Activated T-cell treated with anti-CD3 and anti-CD28 coated beads for 24 hours (primary cell): Measurements from ENCODE around the gene PLD1.
"Not testable (repeated sequence)": the region's sequence is repeated elsewhere in the genome, so short reads cannot be mapped to it uniquely, and the experiment has no call there.

Source experiments
- DNase-seq: peaks from one replicate; pipeline ENCODE4 v3.0.0-alpha.2; 2020; ENCODE audit warnings: low read depth

PLD1 gene

GRCh38 chr3:171663805-171664204 lies 146.5 kb downstream of the PLD1 start:
- DNase-seq: no peak

GRCh38 chr3:171661484-171661883 lies 148.8 kb downstream of the PLD1 start:
- no peak for DNase-seq

- DNase-seq: no peak
Measured at GRCh38 chr3:171660188-171660587, 150.1 kb downstream of the PLD1 start.

GRCh38 chr3:171658841-171659240 lies 151.4 kb downstream of the PLD1 start:
- no peak for DNase-seq

GRCh38 chr3:171654809-171655208 lies 155.5 kb downstream of the PLD1 start:
- no peak for DNase-seq

- no peak for DNase-seq
Measured at GRCh38 chr3:171654326-171654725, 156.0 kb downstream of the PLD1 start.

GRCh38 chr3:171653701-171654100 lies 156.6 kb downstream of the PLD1 start:
- no peak for DNase-seq

- DNase-seq: no peak
Measured at GRCh38 chr3:171652932-171653331, 157.4 kb downstream of the PLD1 start.

GRCh38 chr3:171649911-171650592 lies 160.2 kb downstream of the PLD1 start:
- no peak for DNase-seq

GRCh38 chr3:171649267-171649666 lies 161.0 kb downstream of the PLD1 start:
- DNase-seq: no peak

- no peak for DNase-seq
Measured at GRCh38 chr3:171648069-171648468, 162.2 kb downstream of the PLD1 start.

- DNase-seq: no peak
Measured at GRCh38 chr3:171646357-171647133, 163.7 kb downstream of the PLD1 start.

- no peak for DNase-seq
Measured at GRCh38 chr3:171644681-171645080, 165.6 kb downstream of the PLD1 start.

GRCh38 chr3:171643681-171644080 lies 166.6 kb downstream of the PLD1 start:
- no peak for DNase-seq

- no peak for DNase-seq
Measured at GRCh38 chr3:171643033-171643432, 167.2 kb downstream of the PLD1 start.

GRCh38 chr3:171640520-171641412 lies 169.5 kb downstream of the PLD1 start:
- no peak for DNase-seq

GRCh38 chr3:171636666-171637065 lies 173.6 kb downstream of the PLD1 start:
- no peak for DNase-seq

GRCh38 chr3:171632766-171633165 lies 177.5 kb downstream of the PLD1 start:
- no peak for DNase-seq

- DNase-seq: not testable (repeated sequence)
Measured at GRCh38 chr3:171626799-171627198, 183.5 kb downstream of the PLD1 start.

- no peak for DNase-seq
Measured at GRCh38 chr3:171622126-171622525, 188.2 kb downstream of the PLD1 start.

GRCh38 chr3:171620825-171621434 lies 189.4 kb downstream of the PLD1 start:
- DNase-seq: no peak

GRCh38 chr3:171616798-171617197 lies 193.5 kb downstream of the PLD1 start:
- DNase-seq: no peak
